GM18867 (cell line): ENCODE data around the gene PARD6G.

Experiments
- ATAC-seq: cut with Tn5 transposase; IDR thresholded peaks from one replicate; pipeline ENCODE4 v1.9.1; 2021; ENCODE audit warnings: mild to moderate bottlenecking, moderate library complexity; ENCODE audit not compliant: unreplicated experiment

The PARD6G gene

GRCh38 chr18:80218341-80219227 is 28.7 kb downstream of the PARD6G start:
- ATAC-seq: no peak

GRCh38 chr18:80213182-80213581 is 34.1 kb downstream of the PARD6G start:
- ATAC-seq: peak; percentile 83

GRCh38 chr18:80210312-80211083 is 36.8 kb downstream of the PARD6G start:
- peak; percentile 68 for ATAC-seq

GRCh38 chr18:80208620-80209019 is 38.7 kb downstream of the PARD6G start:
- ATAC-seq: no peak

GRCh38 chr18:80205294-80205693 is 42.0 kb downstream of the PARD6G start:
- ATAC-seq: no peak

- ATAC-seq: no peak
Observed at GRCh38 chr18:80204142-80204541, 43.2 kb downstream of the PARD6G start.

- no peak for ATAC-seq
Observed at GRCh38 chr18:80203249-80203648, 44.1 kb downstream of the PARD6G start.

- peak; percentile 89 for ATAC-seq
Observed at GRCh38 chr18:80202264-80202998, 44.9 kb downstream of the PARD6G start.

GRCh38 chr18:80201739-80202138 is 45.6 kb downstream of the PARD6G start:
- ATAC-seq: peak; percentile 19

GRCh38 chr18:80200932-80201672 is 46.2 kb downstream of the PARD6G start:
- ATAC-seq: no peak

- no peak for ATAC-seq
Observed at GRCh38 chr18:80200171-80200931, 47.0 kb downstream of the PARD6G start.

GRCh38 chr18:80198994-80199748 is 48.1 kb downstream of the PARD6G start:
- ATAC-seq: no peak

- no peak for ATAC-seq
Observed at GRCh38 chr18:80198391-80198790, 48.9 kb downstream of the PARD6G start.

GRCh38 chr18:80197528-80197927 is 49.8 kb downstream of the PARD6G start:
- ATAC-seq: no peak

- ATAC-seq: no peak
Observed at GRCh38 chr18:80196528-80197320, 50.6 kb downstream of the PARD6G start.

- peak; percentile 65 for ATAC-seq
Observed at GRCh38 chr18:80194874-80195570, 52.3 kb downstream of the PARD6G start.

- no peak for ATAC-seq
Observed at GRCh38 chr18:80193701-80194100, 53.6 kb downstream of the PARD6G start.
